Natural killer cell (primary cell): ENCODE data around the gene NRP2. TPM values are rescaled to one million over a fixed set of nuclear protein-coding genes. Genes with fewer than 3 reads are reported as not detected.

Source experiments
- ATAC-seq, 3 donors: fragments of 150-1000 bp in 2 of 3; fragments of 200-7000 bp in 1 of 3; cut with Tn5 transposase; 1 replicate in 1 of 3; 2 replicates in 2 of 3; pipeline ENCODE4 v1.10.0; 2021; ENCODE audit warnings: mild to moderate bottlenecking in 2 of 3, moderate library complexity in 2 of 3
- DNase-seq, 2 donors: peaks; one replicate each; pipeline versions ENCODE4 v3.0.0 to v3.0.0-alpha.2; 2013 to 2021; ENCODE audit warnings: mixed read lengths in 1 of 2
- H3K27ac ChIP-seq: one replicate; pipeline ENCODE4 v1.5.1; 2013; ENCODE audit warnings: mild to moderate bottlenecking, low read length
- H3K27me3 ChIP-seq: one replicate; pipeline ENCODE4 v1.6.1; 2013; ENCODE audit warnings: low read length; ENCODE audit not compliant: control insufficient read depth, insufficient read depth
- H3K36me3 ChIP-seq: one replicate; pipeline ENCODE4 v1.6.1; 2013; ENCODE audit warnings: low read length; ENCODE audit not compliant: control insufficient read depth, insufficient read depth
- H3K4me1 ChIP-seq: one replicate; pipeline ENCODE4 v1.6.1; 2013; ENCODE audit warnings: low read length; ENCODE audit not compliant: control insufficient read depth, insufficient read depth
- H3K4me3 ChIP-seq: one replicate; pipeline ENCODE4 v1.5.1; 2013; ENCODE audit warnings: low read length
- H3K9me3 ChIP-seq: one replicate; pipeline ENCODE4 v1.6.1; 2013; ENCODE audit warnings: low read length; ENCODE audit not compliant: control insufficient read depth, insufficient read depth
- H3K27ac Mint-ChIP-seq, 2 donors: one replicate each; pipeline ENCODE4 v1.8.0; 2022; ENCODE audit warnings: mild to moderate bottlenecking in 2 of 2, mixed read lengths in 2 of 2, moderate library complexity in 1 of 2
- H3K27me3 Mint-ChIP-seq, 2 donors: one replicate each; pipeline ENCODE4 v1.8.0; 2022; ENCODE audit warnings: low read depth in 2 of 2, mixed read lengths in 2 of 2
- H3K36me3 Mint-ChIP-seq: one replicate; pipeline ENCODE4 v1.8.0; 2022; ENCODE audit warnings: mixed read lengths
- H3K4me1 Mint-ChIP-seq, 2 donors: one replicate each; pipeline ENCODE4 v1.8.0; 2022; ENCODE audit warnings: mixed read lengths in 2 of 2
- H3K4me3 Mint-ChIP-seq: one replicate; pipeline ENCODE4 v1.8.0; 2022; ENCODE audit warnings: mild to moderate bottlenecking, moderate library complexity, mixed read lengths
- H3K9me3 Mint-ChIP-seq, 2 donors: one replicate each; pipeline ENCODE4 v1.8.0; 2022; ENCODE audit warnings: mixed read lengths in 2 of 2
- CTCF ChIP-seq: fragments of 200-600 bp; IDR thresholded peaks from one replicate; pipeline ENCODE4 v1.8.0; 2022; ENCODE audit warnings: antibody characterized with exemption
- whole genome bisulfite sequencing: methylation state at CpG from one replicate; pipeline ENCODE4 v1.1.7; 2013; ENCODE audit warnings: missing lambda C conversion rate; ENCODE audit not compliant: insufficient coverage; 5-methylcytosine and 5-hydroxymethylcytosine counted together
- intact Hi-C: fragments of 100-400 bp; cut with micrococcal nuclease; formaldehyde crosslinking; loops from one replicate; pipeline ENCODE4 v1.14.2; 2022
- total RNA-seq, 4 donors: library from RNA; stranded (reverse); fragments of 120-200 nt in 1 of 4; gene quantifications; one replicate each; pipeline versions ENCODE4 v1.2.3 to v1.2.4, GENCODE V29; 2013 to 2022

Gene NRP2
- total RNA-seq, 3 donors from 2014 or later (not counting 1 experiment from before 2014, with no cell fraction given): 0.40 TPM; not detected in 2

- no peak for ATAC-seq
- no peaks in the 10 kb centered on the region for H3K9me3 ChIP-seq
- no peak overlapping the region for H3K4me3 ChIP-seq
- no peaks in the 10 kb centered on the region for H3K4me1 Mint-ChIP-seq
- H3K4me3 Mint-ChIP-seq: no peak overlapping the region
- H3K36me3 Mint-ChIP-seq: no peaks in the 10 kb centered on the region
- no peak for DNase-seq
- H3K9me3 Mint-ChIP-seq: no peaks in the 10 kb centered on the region
- H3K27me3 Mint-ChIP-seq: peaks cover 9 to 11% of the 10 kb centered on the region in 2 donors
- H3K27ac Mint-ChIP-seq: no peak overlapping the region
- TF ChIP-seq CTCF: no peak
- no peaks in the 10 kb centered on the region for H3K27me3 ChIP-seq
- no peaks in the 10 kb centered on the region for H3K4me1 ChIP-seq
- WGBS: 28% methylated on average over 6 of the region's 6 CpGs
- no peaks in the 10 kb centered on the region for H3K36me3 ChIP-seq
- intact Hi-C loops: no loop called here
- H3K27ac ChIP-seq: no peak overlapping the region
Measured at GRCh38 chr2:205802941-205803340, 120.6 kb downstream of the NRP2 start.

- Histone ChIP-seq H3K4me1 (no peaks in the 10 kb centered on the region), H3K4me3 (no peak overlapping the region), H3K36me3 (no peaks in the 10 kb centered on the region), H3K27ac (no peak overlapping the region), H3K9me3 (no peaks in the 10 kb centered on the region), H3K27me3 (no peaks in the 10 kb centered on the region)
- Mint-ChIP-seq H3K27ac (no peak overlapping the region), H3K4me3 (no peak overlapping the region), H3K4me1 (no peaks in the 10 kb centered on the region), H3K9me3 (no peaks in the 10 kb centered on the region), H3K27me3 (peaks cover 9 to 11% of the 10 kb centered on the region in 2 donors), H3K36me3 (no peaks in the 10 kb centered on the region)
- no peak for ATAC-seq
- no peak for TF ChIP-seq CTCF
- no peak for DNase-seq
- intact Hi-C loops: no loop called here
- WGBS: 43% methylated on average over 1 of the region's 1 CpG
Measured at GRCh38 chr2:205803500-205803899, 121.2 kb downstream of the NRP2 start.

GRCh38 chr2:205805136-205805535, 122.8 kb downstream of the NRP2 start:
- no peak for TF ChIP-seq CTCF
- no peaks in the 10 kb centered on the region for H3K9me3 Mint-ChIP-seq
- Histone ChIP-seq H3K27me3 (no peaks in the 10 kb centered on the region), H3K9me3 (no peaks in the 10 kb centered on the region), H3K27ac (no peak overlapping the region), H3K4me3 (no peak overlapping the region), H3K4me1 (no peaks in the 10 kb centered on the region), H3K36me3 (no peaks in the 10 kb centered on the region)
- no peak for ATAC-seq
- intact Hi-C loops: no loop called here
- DNase-seq: no peak
- H3K4me1 Mint-ChIP-seq: no peaks in the 10 kb centered on the region
- H3K36me3 Mint-ChIP-seq: no peaks in the 10 kb centered on the region
- H3K4me3 Mint-ChIP-seq: no peak overlapping the region
- peaks cover 9 to 11% of the 10 kb centered on the region in 2 donors for H3K27me3 Mint-ChIP-seq
- no peak overlapping the region for H3K27ac Mint-ChIP-seq
- WGBS: 90% methylated on average over 8 of the region's 8 CpGs

DNA sequence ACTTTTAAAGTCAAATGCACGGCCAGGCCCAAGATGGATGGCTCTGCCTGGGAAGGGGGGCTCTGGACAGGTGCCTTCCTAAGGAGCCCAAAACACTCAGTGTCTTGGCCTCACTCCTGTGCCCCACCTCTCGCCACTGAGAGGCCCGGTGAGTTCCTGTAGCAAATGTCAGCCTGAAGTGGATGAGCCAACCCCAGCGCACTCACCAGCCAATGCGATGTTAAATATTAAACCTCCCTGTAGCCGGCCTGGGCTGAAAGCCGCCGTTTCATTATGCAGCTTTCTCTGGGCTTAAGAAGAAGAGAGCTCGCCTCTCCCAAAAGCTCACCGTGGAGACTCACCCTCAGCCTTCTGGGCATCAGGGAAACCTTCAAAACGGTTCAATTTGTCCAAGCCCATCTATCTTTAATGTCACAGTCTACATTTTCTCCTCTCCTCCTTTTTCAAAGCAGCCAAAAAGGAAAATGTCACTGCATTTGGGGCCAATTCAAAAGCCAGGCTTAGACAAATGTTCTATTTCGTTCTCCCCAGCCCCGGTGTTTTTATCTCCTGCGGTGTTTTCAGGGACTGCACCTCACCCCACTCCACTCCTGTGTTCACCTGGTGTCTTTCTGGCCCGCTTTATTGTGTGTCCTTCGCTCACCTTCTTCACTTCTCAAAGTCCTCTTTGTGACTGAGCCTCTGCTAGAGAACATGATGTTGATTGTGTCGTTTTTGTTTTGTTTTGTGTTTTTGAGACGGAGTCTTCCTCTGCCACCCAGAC, 124.0 kb downstream of the NRP2 start:
- Mint-ChIP-seq H3K4me1 (no peaks in the 10 kb centered on the region), H3K36me3 (no peaks in the 10 kb centered on the region), H3K27ac (no peak overlapping the region), H3K4me3 (no peak overlapping the region), H3K27me3 (peaks cover 9 to 11% of the 10 kb centered on the region in 2 donors), H3K9me3 (no peaks in the 10 kb centered on the region)
- no peaks in the 10 kb centered on the region for H3K4me1 ChIP-seq
- no peaks in the 10 kb centered on the region for H3K27me3 ChIP-seq
- no peaks in the 10 kb centered on the region for H3K36me3 ChIP-seq
- DNase-seq (no peak), ATAC-seq (no peak)
- no peak overlapping the region for H3K4me3 ChIP-seq
- intact Hi-C loops: no loop called here
- no peak overlapping the region for H3K27ac ChIP-seq
- no peak for TF ChIP-seq CTCF
- 83% methylated on average over 18 of the region's 18 CpGs for WGBS
- H3K9me3 ChIP-seq: no peaks in the 10 kb centered on the region
